NCI-H1417 treated with DMSO at 0.1 percent for 48 hours (cell line): ENCODE results near the gene RILPL1.

ENCODE experiments used
- DNase-seq: peaks from one replicate; lab custom pipeline; 2025; lab: John Stamatoyannopoulos, UW

The RILPL1 gene

GRCh38 chr12:123428591-123428990, 104.9 kb downstream of the RILPL1 start:
- no peak for DNase-seq

- no peak for DNase-seq
Measured at GRCh38 chr12:123427036-123427769, 106.3 kb downstream of the RILPL1 start.

GRCh38 chr12:123421314-123421713, 112.2 kb downstream of the RILPL1 start:
- no peak for DNase-seq
